Tibial nerve (tissue), 4 donors: ENCODE data around the gene SOCS4.

ENCODE experiments used
- CTCF ChIP-seq, 5 experiments: fragments of 200-600 bp in 3 of 5; fragments of 450-650 bp in 2 of 5; sonication (generic) in 3 of 5; IDR thresholded peaks; one replicate each; pipeline ENCODE4 v1.5.1; 2016 to 2019; ENCODE audit warnings: antibody characterized with exemption in 5 of 5, mild to moderate bottlenecking in 3 of 5, moderate library complexity in 2 of 5
- EP300 ChIP-seq, 2 donors: sonication (generic); formaldehyde crosslinking; IDR thresholded peaks; one replicate each; pipeline ENCODE4 v1.6.1; 2017; ENCODE audit warnings: antibody characterized with exemption in 2 of 2, mild to moderate bottlenecking in 1 of 2
- POLR2A ChIP-seq, 2 donors: fragments of 450-650 bp; IDR thresholded peaks; one replicate each; pipeline ENCODE4 v1.6.1; 2017; ENCODE audit warnings: antibody characterized with exemption in 2 of 2, mild to moderate bottlenecking in 2 of 2, moderate library complexity in 2 of 2

GRCh38 chr14:55077170-55078151, 50.4 kb downstream of the SOCS4 start:
- no peak for TF ChIP-seq CTCF (IDR thresholded peaks at IDR 0.05)
- no peak for TF ChIP-seq POLR2A (IDR thresholded peaks at IDR 0.05)
- no peak for TF ChIP-seq EP300 (IDR thresholded peaks at IDR 0.05)
